WI38 (cell line): Measurements from ENCODE around the gene MAP7D1.
"Not testable (repeated sequence)": the region's sequence is repeated elsewhere in the genome, so short reads cannot be mapped to it uniquely, and the experiment has no call there.

Experiments used
- H3K4me3 ChIP-seq: 2 replicates; pipeline ENCODE4 v1.5.1; 2011; ENCODE audit warnings: low read depth, mild to moderate bottlenecking, control low read depth, low read length
- CTCF ChIP-seq: IDR thresholded peaks from 2 replicates; pipeline ENCODE4 v1.5.1; 2012; ENCODE audit warnings: low read depth, mild to moderate bottlenecking, control low read depth, low read length

Gene MAP7D1

GRCh38 chr1:36208978-36209703 is 53.2 kb downstream of the MAP7D1 start:
- TF ChIP-seq CTCF: no peak
- H3K4me3 ChIP-seq: no peak overlapping the region

GRCh38 chr1:36211307-36211706 is 55.3 kb downstream of the MAP7D1 start:
- no peak for TF ChIP-seq CTCF
- H3K4me3 ChIP-seq: no peak overlapping the region

- TF ChIP-seq CTCF: no peak
- no peak overlapping the region for H3K4me3 ChIP-seq
Observed at GRCh38 chr1:36211841-36212240, 55.9 kb downstream of the MAP7D1 start.

- no peak for TF ChIP-seq CTCF
Observed at GRCh38 chr1:36212782-36213181, 56.8 kb downstream of the MAP7D1 start.

GRCh38 chr1:36217670-36218069 is 61.7 kb downstream of the MAP7D1 start:
- no peak overlapping the region for H3K4me3 ChIP-seq
- no peak for TF ChIP-seq CTCF

More at GRCh38 chr1:36212782-36213181, 56.8 kb downstream of the MAP7D1 start:
- H3K4me3 ChIP-seq: no peak overlapping the region

- not testable (repeated sequence) for H3K4me3 ChIP-seq
Observed at GRCh38 chr1:36221901-36222300, 65.9 kb downstream of the MAP7D1 start.

GRCh38 chr1:36222481-36223380 is 66.8 kb downstream of the MAP7D1 start:
- peak overlapping the region; percentile 67 for H3K4me3 ChIP-seq
- no peak for TF ChIP-seq CTCF
